Measurements from ENCODE around the gene BCKDK.

DNA sequence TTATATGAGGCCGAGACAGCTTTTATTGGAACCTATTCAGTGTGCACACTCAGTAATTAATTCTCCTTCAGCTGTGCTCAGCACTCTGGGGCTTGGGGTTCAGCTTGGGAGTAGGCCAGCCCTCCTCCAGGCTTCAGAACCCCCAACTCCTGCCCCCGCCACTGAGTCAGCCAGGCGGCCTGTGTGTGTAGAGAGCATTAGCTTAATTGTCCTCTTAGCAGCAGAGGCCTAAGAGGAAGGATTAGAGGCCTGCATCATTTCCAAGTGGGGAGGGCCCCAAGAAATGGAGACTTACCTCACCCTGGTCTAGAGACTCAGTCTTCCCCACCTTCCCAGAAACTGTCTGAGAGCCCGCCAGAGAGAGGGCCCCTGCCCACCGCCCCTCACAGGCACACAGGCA is 20.2 kb upstream of the BCKDK start:
- TF ChIP-seq POLR2A (IDR thresholded peaks at IDR 0.05; ENCODE audit: extremely low read depth, insufficient read length): no peak
- TF ChIP-seq, protein P1, sequence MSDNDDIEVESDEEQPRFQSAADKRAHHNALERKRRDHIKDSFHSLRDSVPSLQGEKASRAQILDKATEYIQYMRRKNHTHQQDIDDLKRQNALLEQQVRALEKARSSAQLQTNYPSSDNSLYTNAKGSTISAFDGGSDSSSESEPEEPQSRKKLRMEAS (IDR thresholded peaks at IDR 0.05; ENCODE audit: low read depth, low read length): no peak
- TF ChIP-seq, protein P2, sequence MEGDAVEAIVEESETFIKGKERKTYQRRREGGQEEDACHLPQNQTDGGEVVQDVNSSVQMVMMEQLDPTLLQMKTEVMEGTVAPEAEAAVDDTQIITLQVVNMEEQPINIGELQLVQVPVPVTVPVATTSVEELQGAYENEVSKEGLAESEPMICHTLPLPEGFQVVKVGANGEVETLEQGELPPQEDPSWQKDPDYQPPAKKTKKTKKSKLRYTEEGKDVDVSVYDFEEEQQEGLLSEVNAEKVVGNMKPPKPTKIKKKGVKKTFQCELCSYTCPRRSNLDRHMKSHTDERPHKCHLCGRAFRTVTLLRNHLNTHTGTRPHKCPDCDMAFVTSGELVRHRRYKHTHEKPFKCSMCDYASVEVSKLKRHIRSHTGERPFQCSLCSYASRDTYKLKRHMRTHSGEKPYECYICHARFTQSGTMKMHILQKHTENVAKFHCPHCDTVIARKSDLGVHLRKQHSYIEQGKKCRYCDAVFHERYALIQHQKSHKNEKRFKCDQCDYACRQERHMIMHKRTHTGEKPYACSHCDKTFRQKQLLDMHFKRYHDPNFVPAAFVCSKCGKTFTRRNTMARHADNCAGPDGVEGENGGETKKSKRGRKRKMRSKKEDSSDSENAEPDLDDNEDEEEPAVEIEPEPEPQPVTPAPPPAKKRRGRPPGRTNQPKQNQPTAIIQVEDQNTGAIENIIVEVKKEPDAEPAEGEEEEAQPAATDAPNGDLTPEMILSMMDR (IDR thresholded peaks at IDR 0.05; ENCODE audit: low read depth, low read length): no peak
